HepG2 (cell line): ENCODE measurements around the gene HNRNPA1. TPM values are rescaled to one million over a fixed set of nuclear protein-coding genes. Genes with fewer than 3 reads are reported as not detected.

Experiments
- CENPX ChIP-seq: sonication (generic); formaldehyde crosslinking; IDR thresholded peaks from 2 replicates; pipeline ENCODE4 v1.9.0; 2021; ENCODE audit warnings: mild to moderate bottlenecking, missing genetic modification reagents, moderate library complexity
- DMAP1 ChIP-seq: IDR thresholded peaks from 2 replicates; pipeline ENCODE4 v1.6.1; 2016
- KDM3A ChIP-seq: IDR thresholded peaks from 2 replicates; pipeline ENCODE4 v1.6.1; 2018; ENCODE audit warnings: low read depth, missing compliant biosample characterization
- MBD4 ChIP-seq: IDR thresholded peaks from 2 replicates; pipeline ENCODE4 v1.6.1; 2012; ENCODE audit warnings: low read length, inconsistent platforms, borderline replicate concordance
- NCOA1 ChIP-seq: sonication (generic); formaldehyde crosslinking; IDR thresholded peaks from 2 replicates; pipeline ENCODE4 v1.9.0; 2021; ENCODE audit warnings: missing genetic modification reagents
- NFIC ChIP-seq: IDR thresholded peaks from 2 replicates; pipeline ENCODE4 v1.6.1; 2012; ENCODE audit warnings: mild to moderate bottlenecking, low read length, inconsistent platforms
- PHF20 ChIP-seq: sonication (generic); formaldehyde crosslinking; IDR thresholded peaks from 2 replicates; pipeline ENCODE4 v1.5.0; 2020; ENCODE audit warnings: mild to moderate bottlenecking, missing genetic modification reagents
- RAD51 ChIP-seq: fragments of 450-650 bp; IDR thresholded peaks from 2 replicates; pipeline ENCODE4 v1.6.1; 2016; ENCODE audit warnings: borderline replicate concordance
- ZFX ChIP-seq: sonication (generic); formaldehyde crosslinking; IDR thresholded peaks from 2 replicates; pipeline ENCODE4 v1.4.0; 2020; ENCODE audit warnings: mild to moderate bottlenecking, low read depth, missing genetic modification reagents, moderate library complexity
- ZNF17 ChIP-seq: sonication (generic); formaldehyde crosslinking; IDR thresholded peaks from 2 replicates; pipeline ENCODE4 v1.5.0; 2020; ENCODE audit warnings: mild to moderate bottlenecking, missing genetic modification reagents
- ZNF652 ChIP-seq: IDR thresholded peaks from 2 replicates; pipeline ENCODE4 v1.6.1; 2016; ENCODE audit warnings: low read depth, borderline replicate concordance
- ZNF766 ChIP-seq: sonication (generic); formaldehyde crosslinking; IDR thresholded peaks from 2 replicates; pipeline ENCODE4 v1.5.0; 2020; ENCODE audit warnings: missing genetic modification reagents, borderline replicate concordance
- polyA plus RNA-seq, 8 experiments: library from polyadenylated mRNA; depleted of rRNA in 3 of 8; stranded (reverse) in 7 of 8; unstranded in 1 of 8; fragments of >200 nt; fragmentation: Illumina TruSeq in 4 of 8; extraction: Trizol in 4 of 8; gene quantifications; 2 replicates each; pipeline versions ENCODE4 v1.2.1 to v1.2.3, GENCODE V29; 2011 to 2016; ENCODE audit warnings: low read depth in 4 of 8, missing spikeins in 1 of 8, mixed read lengths in 1 of 8; ENCODE audit not compliant: insufficient read depth in 1 of 8
- total RNA-seq, 5 experiments: library from RNA; depleted of rRNA; stranded (reverse); fragments of >200 nt; fragmentation: Illumina TruSeq; extraction: Trizol; gene quantifications; 2 replicates each; pipeline ENCODE4 v1.2.3, GENCODE V29; 2016; ENCODE audit warnings: low read depth in 1 of 5
- TF ChIP-seq, protein P1 (sequence below): sonication (generic); formaldehyde crosslinking; IDR thresholded peaks from 2 replicates; pipeline ENCODE4 v1.9.0; 2021; ENCODE audit warnings: missing genetic modification reagents, mild to moderate bottlenecking, borderline replicate concordance
- TF ChIP-seq, protein P2 (sequence below): sonication (generic); formaldehyde crosslinking; conservative IDR thresholded peaks from 2 replicates; pipeline ENCODE4 v1.8.1; 2023; ENCODE audit warnings: missing genetic modification reagents
- TF ChIP-seq, protein P3 (sequence below): sonication (generic); formaldehyde crosslinking; IDR thresholded peaks from 2 replicates; pipeline ENCODE4 v1.5.1; 2020; ENCODE audit warnings: mild to moderate bottlenecking, moderate library complexity, missing genetic modification reagents
- TF ChIP-seq, protein P4 (sequence below): sonication (generic); formaldehyde crosslinking; conservative IDR thresholded peaks from 2 replicates; pipeline ENCODE4 v1.8.0; 2022; ENCODE audit warnings: low read depth, missing genetic modification reagents
- TF ChIP-seq, protein P5 (sequence below): IDR thresholded peaks from 2 replicates; pipeline ENCODE4 v1.6.1; 2016; ENCODE audit warnings: low read depth
- TF ChIP-seq, protein P6 (sequence below): sonication (generic); formaldehyde crosslinking; IDR thresholded peaks from 2 replicates; pipeline ENCODE4 v1.4.0; 2020; ENCODE audit warnings: low read depth, missing genetic modification reagents
- TF ChIP-seq, protein P7 (sequence below): sonication (generic); formaldehyde crosslinking; IDR thresholded peaks from 2 replicates; pipeline ENCODE4 v1.8.1; 2023; ENCODE audit warnings: missing genetic modification reagents, mild to moderate bottlenecking, borderline replicate concordance

HNRNPA1 gene
- total and polyA plus RNA-seq, 2 of the 13 experiments (the other 11 are each of a cell fraction or from before 2014, with no cell fraction given): 535 to 1,820 TPM

DNA sequence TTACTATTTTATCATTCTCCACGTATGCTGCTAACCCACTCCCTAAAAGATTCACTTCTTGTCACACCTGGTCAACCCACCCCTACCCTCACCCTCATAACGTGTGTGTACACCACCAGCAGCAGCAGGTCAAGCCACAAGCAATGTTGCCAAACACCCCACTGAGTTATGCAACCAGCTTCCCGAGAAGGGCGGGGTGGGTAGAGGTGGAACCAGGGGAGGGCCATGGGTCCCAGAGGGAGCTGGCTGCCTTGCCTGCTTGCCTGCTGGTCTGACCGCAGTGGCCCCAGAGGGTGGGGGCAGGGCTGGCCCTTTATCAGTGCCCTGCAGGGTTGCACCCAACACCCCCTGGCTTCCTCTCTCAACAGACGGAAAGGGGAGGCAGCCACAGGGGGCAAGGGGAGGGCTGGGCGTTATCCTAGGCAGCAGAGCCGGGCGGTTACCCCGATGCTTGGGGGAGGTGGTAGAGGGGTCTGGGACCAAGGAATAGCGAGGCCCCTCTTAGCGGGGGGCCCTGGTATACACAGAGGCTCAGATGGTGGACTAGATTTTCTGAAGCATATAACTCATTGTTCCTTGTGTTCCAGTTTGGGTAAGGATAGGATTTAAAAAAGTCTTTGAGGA, 23.8 kb downstream of the HNRNPA1 start (continued):
- TF ChIP-seq CENPX (CRISPR knock-in tag) (no peak), ZNF652 (no peak), MBD4 (no peak), NFIC (no peak), ZNF17 (CRISPR knock-in tag) (no peak), NCOA1 (CRISPR knock-in tag) (no peak), ZNF766 (no peak), ZFX (CRISPR knock-in tag) (no peak), RAD51 (no peak), PHF20 (CRISPR knock-in tag) (no peak), DMAP1 (CRISPR knock-in tag) (peak; percentile 69), KDM3A (no peak)
- TF ChIP-seq, protein P1, sequence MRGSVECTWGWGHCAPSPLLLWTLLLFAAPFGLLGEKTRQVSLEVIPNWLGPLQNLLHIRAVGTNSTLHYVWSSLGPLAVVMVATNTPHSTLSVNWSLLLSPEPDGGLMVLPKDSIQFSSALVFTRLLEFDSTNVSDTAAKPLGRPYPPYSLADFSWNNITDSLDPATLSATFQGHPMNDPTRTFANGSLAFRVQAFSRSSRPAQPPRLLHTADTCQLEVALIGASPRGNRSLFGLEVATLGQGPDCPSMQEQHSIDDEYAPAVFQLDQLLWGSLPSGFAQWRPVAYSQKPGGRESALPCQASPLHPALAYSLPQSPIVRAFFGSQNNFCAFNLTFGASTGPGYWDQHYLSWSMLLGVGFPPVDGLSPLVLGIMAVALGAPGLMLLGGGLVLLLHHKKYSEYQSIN (CRISPR knock-in tag): no peak
- TF ChIP-seq, protein P2, sequence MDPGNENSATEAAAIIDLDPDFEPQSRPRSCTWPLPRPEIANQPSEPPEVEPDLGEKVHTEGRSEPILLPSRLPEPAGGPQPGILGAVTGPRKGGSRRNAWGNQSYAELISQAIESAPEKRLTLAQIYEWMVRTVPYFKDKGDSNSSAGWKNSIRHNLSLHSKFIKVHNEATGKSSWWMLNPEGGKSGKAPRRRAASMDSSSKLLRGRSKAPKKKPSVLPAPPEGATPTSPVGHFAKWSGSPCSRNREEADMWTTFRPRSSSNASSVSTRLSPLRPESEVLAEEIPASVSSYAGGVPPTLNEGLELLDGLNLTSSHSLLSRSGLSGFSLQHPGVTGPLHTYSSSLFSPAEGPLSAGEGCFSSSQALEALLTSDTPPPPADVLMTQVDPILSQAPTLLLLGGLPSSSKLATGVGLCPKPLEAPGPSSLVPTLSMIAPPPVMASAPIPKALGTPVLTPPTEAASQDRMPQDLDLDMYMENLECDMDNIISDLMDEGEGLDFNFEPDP (CRISPR knock-in tag): no peak
- TF ChIP-seq, protein P3, sequence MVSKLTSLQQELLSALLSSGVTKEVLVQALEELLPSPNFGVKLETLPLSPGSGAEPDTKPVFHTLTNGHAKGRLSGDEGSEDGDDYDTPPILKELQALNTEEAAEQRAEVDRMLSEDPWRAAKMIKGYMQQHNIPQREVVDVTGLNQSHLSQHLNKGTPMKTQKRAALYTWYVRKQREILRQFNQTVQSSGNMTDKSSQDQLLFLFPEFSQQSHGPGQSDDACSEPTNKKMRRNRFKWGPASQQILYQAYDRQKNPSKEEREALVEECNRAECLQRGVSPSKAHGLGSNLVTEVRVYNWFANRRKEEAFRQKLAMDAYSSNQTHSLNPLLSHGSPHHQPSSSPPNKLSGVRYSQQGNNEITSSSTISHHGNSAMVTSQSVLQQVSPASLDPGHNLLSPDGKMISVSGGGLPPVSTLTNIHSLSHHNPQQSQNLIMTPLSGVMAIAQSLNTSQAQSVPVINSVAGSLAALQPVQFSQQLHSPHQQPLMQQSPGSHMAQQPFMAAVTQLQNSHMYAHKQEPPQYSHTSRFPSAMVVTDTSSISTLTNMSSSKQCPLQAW: peak; percentile 62
- TF ChIP-seq, protein P4, sequence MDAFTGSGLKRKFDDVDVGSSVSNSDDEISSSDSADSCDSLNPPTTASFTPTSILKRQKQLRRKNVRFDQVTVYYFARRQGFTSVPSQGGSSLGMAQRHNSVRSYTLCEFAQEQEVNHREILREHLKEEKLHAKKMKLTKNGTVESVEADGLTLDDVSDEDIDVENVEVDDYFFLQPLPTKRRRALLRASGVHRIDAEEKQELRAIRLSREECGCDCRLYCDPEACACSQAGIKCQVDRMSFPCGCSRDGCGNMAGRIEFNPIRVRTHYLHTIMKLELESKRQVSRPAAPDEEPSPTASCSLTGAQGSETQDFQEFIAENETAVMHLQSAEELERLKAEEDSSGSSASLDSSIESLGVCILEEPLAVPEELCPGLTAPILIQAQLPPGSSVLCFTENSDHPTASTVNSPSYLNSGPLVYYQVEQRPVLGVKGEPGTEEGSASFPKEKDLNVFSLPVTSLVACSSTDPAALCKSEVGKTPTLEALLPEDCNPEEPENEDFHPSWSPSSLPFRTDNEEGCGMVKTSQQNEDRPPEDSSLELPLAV (CRISPR knock-in tag): no peak
- TF ChIP-seq, protein P5, sequence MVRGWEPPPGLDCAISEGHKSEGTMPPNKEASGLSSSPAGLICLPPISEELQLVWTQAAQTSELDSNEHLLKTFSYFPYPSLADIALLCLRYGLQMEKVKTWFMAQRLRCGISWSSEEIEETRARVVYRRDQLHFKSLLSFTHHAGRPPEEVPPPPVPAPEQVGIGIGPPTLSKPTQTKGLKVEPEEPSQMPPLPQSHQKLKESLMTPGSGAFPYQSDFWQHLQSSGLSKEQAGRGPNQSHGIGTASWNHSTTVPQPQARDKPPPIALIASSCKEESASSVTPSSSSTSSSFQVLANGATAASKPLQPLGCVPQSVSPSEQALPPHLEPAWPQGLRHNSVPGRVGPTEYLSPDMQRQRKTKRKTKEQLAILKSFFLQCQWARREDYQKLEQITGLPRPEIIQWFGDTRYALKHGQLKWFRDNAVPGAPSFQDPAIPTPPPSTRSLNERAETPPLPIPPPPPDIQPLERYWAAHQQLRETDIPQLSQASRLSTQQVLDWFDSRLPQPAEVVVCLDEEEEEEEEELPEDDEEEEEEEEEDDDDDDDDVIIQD (CRISPR knock-in tag): no peak
- TF ChIP-seq, protein P6, sequence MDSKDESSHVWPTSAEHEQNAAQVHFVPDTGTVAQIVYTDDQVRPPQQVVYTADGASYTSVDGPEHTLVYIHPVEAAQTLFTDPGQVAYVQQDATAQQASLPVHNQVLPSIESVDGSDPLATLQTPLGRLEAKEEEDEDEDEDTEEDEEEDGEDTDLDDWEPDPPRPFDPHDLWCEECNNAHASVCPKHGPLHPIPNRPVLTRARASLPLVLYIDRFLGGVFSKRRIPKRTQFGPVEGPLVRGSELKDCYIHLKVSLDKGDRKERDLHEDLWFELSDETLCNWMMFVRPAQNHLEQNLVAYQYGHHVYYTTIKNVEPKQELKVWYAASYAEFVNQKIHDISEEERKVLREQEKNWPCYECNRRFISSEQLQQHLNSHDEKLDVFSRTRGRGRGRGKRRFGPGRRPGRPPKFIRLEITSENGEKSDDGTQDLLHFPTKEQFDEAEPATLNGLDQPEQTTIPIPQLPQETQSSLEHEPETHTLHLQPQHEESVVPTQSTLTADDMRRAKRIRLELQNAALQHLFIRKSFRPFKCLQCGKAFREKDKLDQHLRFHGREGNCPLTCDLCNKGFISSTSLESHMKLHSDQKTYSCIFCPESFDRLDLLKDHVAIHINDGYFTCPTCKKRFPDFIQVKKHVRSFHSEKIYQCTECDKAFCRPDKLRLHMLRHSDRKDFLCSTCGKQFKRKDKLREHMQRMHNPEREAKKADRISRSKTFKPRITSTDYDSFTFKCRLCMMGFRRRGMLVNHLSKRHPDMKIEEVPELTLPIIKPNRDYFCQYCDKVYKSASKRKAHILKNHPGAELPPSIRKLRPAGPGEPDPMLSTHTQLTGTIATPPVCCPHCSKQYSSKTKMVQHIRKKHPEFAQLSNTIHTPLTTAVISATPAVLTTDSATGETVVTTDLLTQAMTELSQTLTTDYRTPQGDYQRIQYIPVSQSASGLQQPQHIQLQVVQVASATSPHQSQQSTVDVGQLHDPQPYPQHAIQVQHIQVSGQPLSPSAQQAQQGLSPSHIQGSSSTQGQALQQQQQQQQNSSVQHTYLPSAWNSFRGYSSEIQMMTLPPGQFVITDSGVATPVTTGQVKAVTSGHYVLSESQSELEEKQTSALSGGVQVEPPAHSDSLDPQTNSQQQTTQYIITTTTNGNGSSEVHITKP (CRISPR knock-in tag): no peak
- TF ChIP-seq, protein P7, sequence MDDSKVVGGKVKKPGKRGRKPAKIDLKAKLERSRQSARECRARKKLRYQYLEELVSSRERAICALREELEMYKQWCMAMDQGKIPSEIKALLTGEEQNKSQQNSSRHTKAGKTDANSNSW (CRISPR knock-in tag): no peak
